Skeletal muscle tissue (tissue), 4 donors: ENCODE measurements around the gene MED1. TPM values are rescaled to one million over a fixed set of nuclear protein-coding genes. Genes with fewer than 3 reads are reported as not detected.
"Not testable (repeated sequence)": the region's sequence is repeated elsewhere in the genome, so short reads cannot be mapped to it uniquely, and the experiment has no call there.

Source experiments
- H3K27ac ChIP-seq: one replicate; pipeline ENCODE4 v1.7.0; 2013; ENCODE audit warnings: mild to moderate bottlenecking, low read depth, low read length, inconsistent platforms
- H3K27me3 ChIP-seq, 3 donors: one replicate each; pipeline ENCODE4 v1.7.0; 2013; ENCODE audit warnings: low read length in 3 of 3; ENCODE audit not compliant: control insufficient read depth in 3 of 3, insufficient read depth in 3 of 3
- H3K36me3 ChIP-seq, 3 donors: one replicate each; pipeline ENCODE4 v1.7.0; 2013; ENCODE audit warnings: low read length in 3 of 3; ENCODE audit not compliant: control insufficient read depth in 3 of 3, insufficient read depth in 3 of 3
- H3K4me1 ChIP-seq, 3 donors: one replicate each; pipeline ENCODE4 v1.7.0; 2013; ENCODE audit warnings: low read length in 3 of 3, mild to moderate bottlenecking in 3 of 3; ENCODE audit not compliant: control insufficient read depth in 3 of 3, insufficient read depth in 3 of 3
- H3K4me3 ChIP-seq, 3 donors: one replicate each; pipeline ENCODE4 v1.7.0; 2013; ENCODE audit warnings: low read length in 3 of 3
- H3K9ac ChIP-seq, 3 donors: one replicate each; pipeline ENCODE4 v1.7.0; 2013; ENCODE audit warnings: low read length in 3 of 3, mild to moderate bottlenecking in 3 of 3, moderate library complexity in 2 of 3, low read depth in 1 of 3
- H3K9me3 ChIP-seq, 3 donors: one replicate each; pipeline ENCODE4 v1.7.0; 2013; ENCODE audit warnings: low read length in 3 of 3; ENCODE audit not compliant: control insufficient read depth in 3 of 3
- total RNA-seq: library from RNA; depleted of rRNA; stranded (reverse); fragments of >200 nt; gene quantifications from one replicate; pipeline ENCODE4 v1.2.3, GENCODE V29; 2014
- donor health status: Osteomylitis.

The MED1 gene
- total RNA-seq, 1 donor from 2014 or later: 20.9 TPM

GRCh38 chr17:39367805-39368204 lies 83.3 kb downstream of the MED1 start:
- not testable (repeated sequence) for H3K9ac ChIP-seq, H3K4me1 ChIP-seq, H3K9me3 ChIP-seq, H3K4me3 ChIP-seq, H3K27me3 ChIP-seq, H3K27ac ChIP-seq, H3K36me3 ChIP-seq

- Histone ChIP-seq H3K27ac (no peak overlapping the region), H3K9me3 (no peaks in the 10 kb centered on the region), H3K4me3 (no peak overlapping the region), H3K27me3 (no peaks in the 10 kb centered on the region), H3K36me3 (no peaks in the 10 kb centered on the region), H3K9ac (no peak overlapping the region), H3K4me1 (peaks cover 4 to 10% (median 10%) of the 10 kb centered on the region in 3 donors)
Observed at GRCh38 chr17:39365872-39366271, 85.2 kb downstream of the MED1 start.

DNA sequence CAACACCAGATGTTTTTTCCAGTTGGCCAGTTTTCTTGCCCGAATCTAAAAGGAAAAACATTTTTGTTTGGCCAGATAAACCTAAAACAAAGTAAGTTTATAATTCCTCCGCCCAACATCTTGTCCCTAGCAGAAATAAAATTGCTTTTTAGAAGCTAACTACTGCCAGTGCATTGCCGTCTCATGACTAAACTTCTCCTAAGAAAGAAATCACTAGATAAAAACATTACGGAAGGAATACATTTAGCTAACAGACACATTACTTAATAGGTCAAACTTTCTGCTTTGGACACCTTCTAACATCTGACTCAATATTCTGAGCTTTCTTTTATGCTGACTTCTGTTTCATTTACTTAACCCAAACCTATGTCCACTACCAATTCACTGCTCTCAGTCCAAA lies 85.8 kb downstream of the MED1 start:
- Histone ChIP-seq H3K4me1 (peaks cover 4 to 16% (median 15%) of the 10 kb centered on the region in 3 donors), H3K9ac (no peak overlapping the region), H3K9me3 (no peaks in the 10 kb centered on the region), H3K27ac (no peak overlapping the region), H3K27me3 (no peaks in the 10 kb centered on the region), H3K36me3 (no peaks in the 10 kb centered on the region), H3K4me3 (no peak overlapping the region)

DNA sequence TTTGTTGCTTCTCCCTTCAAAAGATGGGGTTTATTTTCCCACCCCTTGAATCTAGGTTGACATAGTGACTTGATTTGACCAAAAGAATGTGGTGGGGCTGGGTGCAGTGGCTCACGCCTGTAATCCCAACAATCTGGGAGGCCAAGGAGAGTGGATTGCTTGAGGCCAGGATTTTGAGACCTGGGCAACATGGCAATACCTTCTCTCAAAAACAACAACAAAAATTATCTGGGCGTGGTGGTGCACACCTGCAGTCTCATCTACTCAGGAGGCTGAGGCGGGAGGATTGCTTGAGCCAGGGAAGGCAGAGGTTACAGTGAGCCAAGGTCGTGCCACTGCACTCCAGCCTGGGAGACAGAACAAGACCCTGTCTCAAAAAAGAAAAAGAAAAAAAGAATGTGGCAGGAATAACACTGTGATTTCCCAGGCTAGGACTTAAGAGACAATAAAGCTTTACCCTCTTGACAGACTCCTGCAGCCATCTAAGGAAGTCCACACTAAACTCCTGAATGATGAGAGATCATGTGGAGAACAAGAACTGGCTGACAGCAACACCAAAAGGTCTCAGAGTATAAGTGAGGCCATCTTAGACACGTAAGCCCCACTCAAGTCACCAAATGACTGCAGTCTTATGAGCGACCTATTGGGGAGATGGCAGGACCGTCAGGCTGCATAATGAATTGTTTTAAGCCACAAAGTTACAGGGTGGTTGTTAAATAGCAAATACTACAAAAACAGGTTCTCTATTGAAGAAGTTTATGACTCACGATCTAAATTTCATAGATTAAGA lies 86.6 kb downstream of the MED1 start:
- H3K4me3 ChIP-seq: no peak overlapping the region
- H3K4me1 ChIP-seq: peaks cover 4 to 16% (median 15%) of the 10 kb centered on the region in 3 donors
- H3K27ac ChIP-seq: no peak overlapping the region
- no peaks in the 10 kb centered on the region for H3K27me3 ChIP-seq
- no peaks in the 10 kb centered on the region for H3K9me3 ChIP-seq
- no peak overlapping the region for H3K9ac ChIP-seq
- no peaks in the 10 kb centered on the region for H3K36me3 ChIP-seq

- Histone ChIP-seq H3K9me3 (no peaks in the 10 kb centered on the region), H3K9ac (peak overlapping the region in 1 of 3 donors; percentile 7), H3K27me3 (no peaks in the 10 kb centered on the region), H3K4me1 (peaks cover 4 to 16% (median 12%) of the 10 kb centered on the region in 3 donors), H3K4me3 (no peak overlapping the region), H3K27ac (no peak overlapping the region), H3K36me3 (no peaks in the 10 kb centered on the region)
Observed at GRCh38 chr17:39361064-39361463, 90.0 kb downstream of the MED1 start.

DNA sequence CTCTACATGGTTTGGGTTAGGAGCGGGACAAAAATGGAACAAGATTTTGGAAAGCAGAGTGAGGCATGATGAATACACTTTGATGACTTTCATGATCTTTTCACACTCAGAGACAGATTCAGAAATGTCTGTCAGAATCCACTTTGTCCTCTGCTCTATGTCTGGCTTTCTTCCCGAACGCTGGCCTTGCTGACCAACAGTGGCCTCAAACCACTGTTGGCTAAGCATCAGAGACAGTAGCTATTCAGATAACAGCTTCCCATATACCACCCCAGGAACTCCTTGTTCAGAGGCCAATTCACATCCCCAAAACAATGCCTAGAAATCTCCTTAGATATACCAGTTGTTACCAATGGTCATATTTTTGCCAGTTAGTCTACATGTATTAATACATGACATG lies 90.5 kb downstream of the MED1 start:
- H3K9me3 ChIP-seq: no peaks in the 10 kb centered on the region
- no peak overlapping the region for H3K4me3 ChIP-seq
- no peaks in the 10 kb centered on the region for H3K27me3 ChIP-seq
- H3K27ac ChIP-seq: no peak overlapping the region
- H3K4me1 ChIP-seq: peaks cover 4 to 13% (median 10%) of the 10 kb centered on the region in 3 donors
- peak overlapping the region in 1 of 3 donors; percentile 7 for H3K9ac ChIP-seq
- no peaks in the 10 kb centered on the region for H3K36me3 ChIP-seq

DNA sequence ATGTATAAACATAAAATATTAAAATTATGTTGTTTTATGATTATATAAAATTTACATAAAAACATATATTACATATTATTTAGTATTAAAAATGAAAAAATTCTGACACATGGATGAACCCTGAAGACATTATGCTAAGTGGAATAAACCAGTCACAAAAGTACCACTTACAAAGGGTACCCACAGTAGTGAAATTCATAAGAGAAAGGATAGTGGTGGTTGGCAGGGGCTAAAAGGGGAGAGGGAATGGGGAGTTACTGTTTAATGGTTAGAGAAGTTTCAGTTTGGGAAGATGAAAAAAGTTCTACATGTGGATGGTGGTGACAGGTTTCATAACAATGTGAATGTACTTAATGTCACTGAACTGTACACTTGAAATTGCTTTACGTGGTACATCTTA lies 91.1 kb downstream of the MED1 start:
- Histone ChIP-seq H3K9me3 (no peaks in the 10 kb centered on the region), H3K9ac (no peak overlapping the region), H3K36me3 (no peaks in the 10 kb centered on the region), H3K4me3 (no peak overlapping the region), H3K27ac (no peak overlapping the region), H3K27me3 (no peaks in the 10 kb centered on the region), H3K4me1 (peaks cover 0 to 8% (median 8%) of the 10 kb centered on the region in 3 donors)

DNA sequence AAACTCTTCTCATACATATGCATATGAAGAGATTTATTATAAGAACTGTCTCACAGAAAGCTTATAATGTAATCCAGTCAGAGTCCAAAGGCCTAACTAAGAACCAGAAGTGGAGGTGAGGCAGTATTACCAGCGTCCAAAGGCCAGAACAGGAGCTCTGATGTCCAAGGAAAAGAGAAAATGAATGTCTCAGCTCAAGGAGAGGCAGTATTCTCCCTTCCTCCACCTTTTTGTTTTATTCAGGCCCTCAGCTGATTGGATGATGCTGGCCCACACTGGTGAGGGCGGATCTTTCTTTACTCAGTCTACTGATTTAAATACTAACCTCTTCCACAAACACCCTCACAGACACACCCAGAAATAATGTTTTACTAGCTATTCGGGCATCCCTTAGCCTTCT lies 93.1 kb downstream of the MED1 start:
- no peak overlapping the region for H3K9ac ChIP-seq
- no peaks in the 10 kb centered on the region for H3K9me3 ChIP-seq
- H3K4me3 ChIP-seq: no peak overlapping the region
- H3K27ac ChIP-seq: no peak overlapping the region
- H3K4me1 ChIP-seq: peaks cover 0 to 8% (median 8%) of the 10 kb centered on the region in 3 donors
- H3K27me3 ChIP-seq: no peaks in the 10 kb centered on the region
- H3K36me3 ChIP-seq: no peaks in the 10 kb centered on the region

GRCh38 chr17:39357488-39357887 lies 93.6 kb downstream of the MED1 start:
- Histone ChIP-seq H3K4me3 (no peak overlapping the region), H3K36me3 (no peaks in the 10 kb centered on the region), H3K9ac (no peak overlapping the region), H3K9me3 (no peaks in the 10 kb centered on the region), H3K4me1 (peaks cover 0 to 8% (median 8%) of the 10 kb centered on the region in 3 donors), H3K27me3 (no peaks in the 10 kb centered on the region), H3K27ac (no peak overlapping the region)
